HUES6 (cell line): ENCODE results near the gene YAF2.
"Not testable (repeated sequence)": the region's sequence is repeated elsewhere in the genome, so short reads cannot be mapped to it uniquely, and the experiment has no call there.

Experiments used
- H3K27ac ChIP-seq: 2 replicates; pipeline ENCODE4 v1.7.0; 2013; ENCODE audit warnings: low read depth, mild to moderate bottlenecking, low read length, inconsistent platforms
- H3K27me3 ChIP-seq: 2 replicates; pipeline ENCODE4 v1.6.1; 2013; ENCODE audit warnings: low read length; ENCODE audit not compliant: control insufficient read depth, insufficient read depth
- H3K36me3 ChIP-seq: 2 replicates; pipeline ENCODE4 v1.6.1; 2013; ENCODE audit warnings: low read length; ENCODE audit not compliant: control insufficient read depth, insufficient read depth
- H3K4me1 ChIP-seq: 2 replicates; pipeline ENCODE4 v1.6.1; 2013; ENCODE audit warnings: low read length; ENCODE audit not compliant: control insufficient read depth, insufficient read depth
- H3K4me3 ChIP-seq: 2 replicates; pipeline ENCODE4 v1.5.1; 2013; ENCODE audit warnings: low read depth, low read length
- H3K9ac ChIP-seq: one replicate; pipeline ENCODE4 v1.6.1; 2013; ENCODE audit warnings: mild to moderate bottlenecking, low read length
- H3K9me3 ChIP-seq: 2 replicates; pipeline ENCODE4 v1.6.1; 2013; ENCODE audit warnings: low read depth, low read length; ENCODE audit not compliant: control insufficient read depth, insufficient read depth

The YAF2 gene

DNA sequence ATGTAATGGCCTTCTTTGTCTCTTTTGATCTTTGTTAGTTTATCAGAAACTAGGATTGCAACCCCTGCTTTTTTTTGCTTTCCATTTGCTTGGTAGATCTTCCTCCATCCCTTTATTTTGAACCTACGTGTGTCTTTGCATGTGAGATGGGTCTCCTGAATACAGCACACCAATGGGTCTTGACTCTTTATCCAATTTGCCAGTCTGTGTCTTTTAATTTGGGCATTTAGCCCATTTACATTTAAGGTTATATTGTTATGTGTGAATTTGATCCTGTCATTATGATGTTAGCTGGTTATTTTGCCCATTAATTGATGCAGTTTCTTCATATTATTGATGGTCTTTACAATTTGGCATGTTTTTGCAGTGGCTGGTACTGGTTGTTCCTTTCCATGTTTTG, 14.6 kb upstream of the YAF2 start:
- H3K9me3 ChIP-seq, H3K4me1 ChIP-seq, H3K27ac ChIP-seq, H3K9ac ChIP-seq, H3K4me3 ChIP-seq, H3K36me3 ChIP-seq: not testable (repeated sequence)
- H3K27me3 ChIP-seq: peaks cover 11% of the 10 kb centered on the region

DNA sequence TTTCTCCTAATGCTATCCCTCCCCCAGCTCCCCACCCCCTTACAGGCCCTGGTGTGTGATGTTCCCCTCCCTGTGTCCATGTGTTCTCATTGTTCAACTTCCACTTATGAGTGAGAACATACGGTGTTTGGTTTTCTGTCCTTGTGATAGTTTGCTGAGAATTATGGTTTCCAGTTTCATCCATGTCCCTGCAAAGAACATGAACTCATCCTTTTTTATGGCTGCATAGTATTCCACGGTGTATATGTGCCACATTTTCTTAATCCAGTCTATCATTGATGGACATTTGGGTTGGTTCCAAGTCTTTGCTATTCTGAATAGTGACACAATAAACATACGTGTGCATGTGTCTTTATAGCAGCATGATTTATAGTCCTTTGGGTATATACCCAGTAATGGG, 11.0 kb upstream of the YAF2 start:
- peaks cover 36% of the 10 kb centered on the region for H3K27me3 ChIP-seq
- not testable (repeated sequence) for H3K9me3 ChIP-seq, H3K9ac ChIP-seq, H3K27ac ChIP-seq, H3K4me3 ChIP-seq, H3K36me3 ChIP-seq, H3K4me1 ChIP-seq

DNA sequence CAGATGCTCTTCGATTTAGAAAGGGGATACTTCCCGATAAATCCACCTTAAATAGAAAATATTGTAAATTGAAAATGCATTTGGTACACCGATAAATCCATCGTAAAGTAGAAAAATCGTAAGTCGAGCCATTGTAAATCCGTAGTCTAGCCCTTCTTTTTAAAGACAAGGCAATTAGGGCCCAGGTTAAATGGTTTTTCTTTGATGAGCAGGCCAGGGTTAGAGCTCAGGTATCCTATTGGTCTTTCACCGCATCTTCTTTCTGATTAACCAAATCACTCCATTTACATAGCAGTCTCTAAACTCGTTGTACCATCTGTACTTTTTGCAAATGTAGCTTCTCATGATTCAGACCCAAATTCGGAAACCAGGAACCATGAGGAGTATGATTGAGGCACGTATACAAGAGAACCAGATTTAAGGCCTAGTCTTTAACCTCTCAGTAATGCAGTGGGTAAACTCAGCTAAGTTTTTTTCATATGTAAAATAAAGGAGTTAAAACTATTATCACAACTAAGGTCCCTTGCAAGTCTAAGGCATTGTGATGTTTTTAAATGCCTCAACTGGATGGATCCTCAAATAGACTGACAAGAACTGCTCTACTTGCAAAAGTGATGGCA, 2.2 kb upstream of the YAF2 start:
- Histone ChIP-seq H3K4me3 (no peak overlapping the region), H3K27me3 (peaks cover 87% of the 10 kb centered on the region), H3K4me1 (peaks cover 21% of the 10 kb centered on the region), H3K9ac (no peak overlapping the region), H3K9me3 (no peaks in the 10 kb centered on the region), H3K27ac (no peak overlapping the region), H3K36me3 (no peaks in the 10 kb centered on the region)

DNA sequence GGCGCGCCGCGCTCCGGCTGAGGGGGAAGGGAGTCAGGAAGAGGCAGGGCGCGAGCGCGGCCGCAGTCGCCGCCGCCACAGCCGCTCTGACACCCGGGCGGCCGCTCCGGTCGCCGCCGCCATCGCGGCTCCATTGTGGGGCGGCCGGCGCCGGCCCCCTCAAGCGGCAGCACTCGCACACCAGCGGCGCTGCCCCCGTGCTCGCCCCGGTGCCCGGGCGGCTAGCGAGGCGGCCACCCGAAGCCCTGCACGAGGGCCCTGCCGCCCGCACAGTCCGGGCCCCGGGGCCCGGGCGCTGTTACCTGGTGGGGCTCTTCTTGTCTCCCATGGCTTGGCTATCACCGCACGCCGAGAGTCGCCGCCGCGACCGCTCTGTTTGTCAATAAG, 202 bp downstream of the YAF2 start:
- H3K27ac ChIP-seq: no peak overlapping the region
- H3K27me3 ChIP-seq: peaks cover 78% of the 10 kb centered on the region
- H3K36me3 ChIP-seq: no peaks in the 10 kb centered on the region
- H3K9ac ChIP-seq: peak overlapping the region; percentile 58
- H3K4me3 ChIP-seq: peak overlapping the region; percentile 68
- no peaks in the 10 kb centered on the region for H3K9me3 ChIP-seq
- H3K4me1 ChIP-seq: peaks cover 21% of the 10 kb centered on the region

DNA sequence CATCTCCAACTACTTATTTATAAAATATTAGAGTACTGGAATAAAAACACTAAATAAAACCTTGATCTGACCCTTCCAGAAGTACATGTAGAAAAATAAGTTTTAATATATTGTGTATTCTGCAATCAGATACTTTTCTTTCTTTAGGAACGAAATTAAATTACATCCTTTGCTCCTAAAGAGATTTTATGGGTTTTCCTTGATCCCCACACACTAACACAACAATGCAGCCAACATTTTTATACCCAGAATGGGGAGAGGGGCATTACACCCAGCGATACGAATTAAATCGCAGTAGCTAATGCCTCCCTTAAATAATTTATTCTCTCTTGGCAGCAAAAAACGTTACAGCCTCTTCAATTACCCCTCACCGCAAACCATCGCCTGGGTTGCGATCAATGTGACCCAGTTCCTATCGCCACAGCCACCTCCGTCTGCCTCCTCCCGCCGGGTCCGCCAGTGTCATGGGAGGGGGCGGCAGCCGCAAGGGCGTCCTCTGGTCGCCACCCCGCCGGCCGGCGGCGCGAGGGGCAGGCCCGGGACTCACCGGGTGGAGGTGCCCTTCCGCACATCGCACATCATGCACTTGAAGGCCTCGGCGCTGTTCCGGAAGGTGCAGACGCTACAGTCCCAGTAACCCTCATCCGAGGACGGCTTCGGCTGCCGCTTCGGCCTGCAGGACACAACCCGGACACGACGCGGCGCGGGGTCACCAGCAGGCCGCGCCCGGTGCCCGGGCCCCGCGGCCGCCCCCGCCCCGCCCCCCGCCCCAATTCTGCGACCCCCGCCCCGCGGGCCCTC, 796 bp downstream of the YAF2 start:
- H3K9ac ChIP-seq: peak overlapping the region; percentile 39

DNA sequence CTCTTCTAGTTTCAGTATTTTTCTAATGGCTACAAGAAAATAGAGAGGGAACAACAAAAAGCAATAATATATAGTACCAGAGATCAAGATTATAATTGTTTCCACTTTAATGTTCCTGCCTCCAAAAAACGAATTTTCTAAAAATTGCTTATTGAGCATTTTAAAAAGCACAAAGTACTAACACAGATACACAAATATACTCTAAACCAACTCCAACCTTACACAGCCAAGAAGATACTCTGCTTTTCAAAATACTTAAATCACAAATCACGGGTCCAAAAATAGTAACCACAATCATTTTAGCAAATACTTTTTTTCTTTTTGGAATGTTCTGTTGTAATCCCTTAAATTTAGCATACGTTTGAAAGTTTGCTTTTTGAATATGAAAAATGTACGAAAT, 2.0 kb downstream of the YAF2 start:
- H3K36me3 ChIP-seq: no peaks in the 10 kb centered on the region
- no peak overlapping the region for H3K9ac ChIP-seq
- H3K27ac ChIP-seq: no peak overlapping the region
- no peak overlapping the region for H3K4me3 ChIP-seq
- peaks cover 65% of the 10 kb centered on the region for H3K27me3 ChIP-seq
- H3K4me1 ChIP-seq: peaks cover 16% of the 10 kb centered on the region; the same call in 1 of the 2 replicates
- no peaks in the 10 kb centered on the region for H3K9me3 ChIP-seq

More for the DNA sequence above, 796 bp downstream of the YAF2 start:
- H3K4me3 ChIP-seq: peak overlapping the region; percentile 68
- peaks cover 77% of the 10 kb centered on the region for H3K27me3 ChIP-seq
- H3K9me3 ChIP-seq: no peaks in the 10 kb centered on the region
- H3K27ac ChIP-seq: no peak overlapping the region
- H3K4me1 ChIP-seq: peaks cover 21% of the 10 kb centered on the region
- H3K36me3 ChIP-seq: no peaks in the 10 kb centered on the region

DNA sequence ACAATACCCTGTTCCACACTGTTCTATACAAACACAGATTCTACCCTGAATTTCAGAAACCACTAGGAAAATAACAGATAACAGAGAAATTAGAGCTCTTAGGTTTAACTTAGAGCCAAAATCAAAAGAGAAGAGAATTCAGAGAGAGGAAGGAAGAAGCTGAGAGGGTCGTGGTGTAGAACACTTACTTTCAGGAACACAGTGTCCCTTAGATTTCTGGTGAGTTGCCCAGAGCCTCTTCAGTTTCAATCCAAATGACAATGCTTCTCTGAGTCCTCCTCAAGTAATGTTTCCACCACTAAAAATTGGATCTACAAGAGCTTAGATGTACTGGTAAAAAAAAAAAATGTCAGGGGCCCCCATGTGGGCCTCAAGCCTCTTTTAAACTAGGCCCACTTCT, 2.6 kb downstream of the YAF2 start:
- H3K4me1 ChIP-seq: peaks cover 11% of the 10 kb centered on the region; the same call in 1 of the 2 replicates

DNA sequence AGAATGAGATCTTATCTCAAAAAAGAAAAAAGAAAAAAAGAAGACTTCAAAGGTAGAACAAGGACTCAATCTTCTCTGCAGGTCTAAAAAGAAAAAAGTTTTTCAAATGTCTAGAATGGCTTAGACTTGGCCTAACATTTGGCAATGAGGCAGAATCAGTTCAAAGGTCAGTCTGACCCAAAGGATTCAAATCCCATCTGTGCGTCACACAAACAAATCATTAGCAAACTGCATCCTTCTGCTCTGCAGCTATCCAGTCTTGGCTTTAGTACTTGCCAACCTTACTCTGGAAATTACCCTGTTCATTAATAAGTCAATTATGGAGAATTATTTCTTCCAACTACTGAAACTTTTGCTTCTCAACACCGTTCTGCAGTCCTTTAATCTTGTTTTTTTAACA, 3.1 kb downstream of the YAF2 start:
- H3K27ac ChIP-seq: no peak overlapping the region
- no peaks in the 10 kb centered on the region; the same call in 1 of the 2 replicates for H3K9me3 ChIP-seq
- peaks cover 3% of the 10 kb centered on the region; the same call in 1 of the 2 replicates for H3K36me3 ChIP-seq
- H3K27me3 ChIP-seq: peaks cover 55% of the 10 kb centered on the region
- peaks cover 7% of the 10 kb centered on the region; the same call in 1 of the 2 replicates for H3K4me1 ChIP-seq
- no peak overlapping the region for H3K9ac ChIP-seq
- no peak overlapping the region for H3K4me3 ChIP-seq

More for the DNA sequence above, 2.6 kb downstream of the YAF2 start:
- H3K9me3 ChIP-seq: no peaks in the 10 kb centered on the region; the same call in 1 of the 2 replicates
- H3K27me3 ChIP-seq: peaks cover 59% of the 10 kb centered on the region
- H3K4me3 ChIP-seq: no peak overlapping the region
- no peak overlapping the region for H3K27ac ChIP-seq
- no peak overlapping the region for H3K9ac ChIP-seq
- H3K36me3 ChIP-seq: peaks cover 3% of the 10 kb centered on the region; the same call in 1 of the 2 replicates

DNA sequence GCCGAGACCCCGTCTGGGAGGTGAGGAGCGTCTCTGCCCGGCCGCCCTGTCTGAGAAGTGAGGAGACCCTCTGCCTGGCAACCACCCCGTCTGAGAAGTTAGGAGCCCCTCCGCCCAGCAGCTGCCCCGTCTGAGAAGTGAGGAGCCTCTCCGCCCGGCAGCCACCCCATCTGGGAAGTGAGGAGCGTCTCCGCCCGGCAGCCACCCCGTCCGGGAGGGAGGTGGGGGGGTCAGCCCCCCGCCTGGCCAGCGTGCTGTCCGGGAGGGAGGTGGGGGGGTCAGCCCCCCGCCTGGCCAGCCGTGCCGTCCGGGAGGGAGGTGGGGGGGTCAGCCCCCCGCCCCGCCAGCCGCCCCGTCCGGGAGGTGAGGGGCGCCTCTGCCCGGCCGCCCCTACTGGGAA, 10.5 kb downstream of the YAF2 start:
- not testable (repeated sequence) for H3K9ac ChIP-seq, H3K27ac ChIP-seq, H3K4me1 ChIP-seq, H3K4me3 ChIP-seq, H3K27me3 ChIP-seq
- Histone ChIP-seq H3K36me3 (peaks cover 10% of the 10 kb centered on the region; the same call in 1 of the 2 replicates), H3K9me3 (peaks cover 11% of the 10 kb centered on the region)

DNA sequence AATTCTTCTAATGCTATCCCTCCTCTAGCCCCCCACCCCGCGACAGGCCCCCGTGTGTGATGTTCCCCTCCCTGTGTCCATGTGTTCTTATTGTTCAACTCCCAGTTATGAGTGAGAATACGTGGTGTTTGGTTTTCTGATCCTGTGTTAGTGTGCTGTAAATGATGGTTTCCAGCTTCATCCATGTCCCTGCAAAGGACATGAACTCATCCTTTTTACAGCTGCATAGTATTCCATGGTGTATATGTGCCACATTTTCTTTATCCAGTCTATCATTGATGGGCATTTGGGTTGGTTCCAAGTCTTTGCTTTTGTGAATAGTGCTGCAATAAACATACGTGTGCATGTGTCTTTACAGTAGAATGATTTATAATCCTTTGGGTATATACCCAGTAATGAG, 13.5 kb downstream of the YAF2 start:
- H3K4me1 ChIP-seq, H3K9me3 ChIP-seq, H3K27ac ChIP-seq, H3K4me3 ChIP-seq, H3K36me3 ChIP-seq, H3K9ac ChIP-seq, H3K27me3 ChIP-seq: not testable (repeated sequence)

DNA sequence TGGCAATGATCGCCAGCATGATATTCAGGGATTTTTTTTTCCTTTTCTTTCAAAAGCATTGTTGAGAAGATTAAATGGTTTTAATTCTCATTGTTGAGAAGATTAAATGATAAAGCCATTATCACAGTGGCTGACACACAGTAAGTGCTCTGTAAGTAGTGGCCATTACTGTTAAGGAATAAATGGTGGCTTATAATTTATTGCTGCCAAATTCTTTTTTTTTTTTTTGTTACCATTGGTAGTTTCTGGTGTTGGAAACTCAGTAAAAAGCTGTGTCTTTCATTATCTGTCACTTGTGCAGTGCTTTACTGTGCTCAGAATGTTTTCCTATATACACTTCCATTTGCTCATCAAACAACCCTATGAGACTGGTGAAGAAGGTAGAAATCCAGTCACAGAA, 15.3 kb downstream of the YAF2 start:
- no peak overlapping the region for H3K9ac ChIP-seq
- H3K36me3 ChIP-seq: 0 out of 2 replicates have a peak, but pooled peaks cover 4% of the 10 kb centered on the region
- H3K9me3 ChIP-seq: peaks cover 8% of the 10 kb centered on the region
- no peaks in the 10 kb centered on the region for H3K4me1 ChIP-seq
- H3K4me3 ChIP-seq: no peak overlapping the region
- H3K27me3 ChIP-seq: no peaks in the 10 kb centered on the region
- H3K27ac ChIP-seq: no peak overlapping the region
